ENCODE results near the gene SPI1.
A peak's percentile ranks its signal among the peaks of the same experiment; 100 is the strongest.
"Not testable (repeated sequence)": the region's sequence is repeated elsewhere in the genome, so short reads cannot be mapped to it uniquely, and the experiment has no call there.

SPI1 gene

GRCh38 chr11:47335733-47336132 lies 42.6 kb downstream of the SPI1 start:
- TF ChIP-seq, protein P1, sequence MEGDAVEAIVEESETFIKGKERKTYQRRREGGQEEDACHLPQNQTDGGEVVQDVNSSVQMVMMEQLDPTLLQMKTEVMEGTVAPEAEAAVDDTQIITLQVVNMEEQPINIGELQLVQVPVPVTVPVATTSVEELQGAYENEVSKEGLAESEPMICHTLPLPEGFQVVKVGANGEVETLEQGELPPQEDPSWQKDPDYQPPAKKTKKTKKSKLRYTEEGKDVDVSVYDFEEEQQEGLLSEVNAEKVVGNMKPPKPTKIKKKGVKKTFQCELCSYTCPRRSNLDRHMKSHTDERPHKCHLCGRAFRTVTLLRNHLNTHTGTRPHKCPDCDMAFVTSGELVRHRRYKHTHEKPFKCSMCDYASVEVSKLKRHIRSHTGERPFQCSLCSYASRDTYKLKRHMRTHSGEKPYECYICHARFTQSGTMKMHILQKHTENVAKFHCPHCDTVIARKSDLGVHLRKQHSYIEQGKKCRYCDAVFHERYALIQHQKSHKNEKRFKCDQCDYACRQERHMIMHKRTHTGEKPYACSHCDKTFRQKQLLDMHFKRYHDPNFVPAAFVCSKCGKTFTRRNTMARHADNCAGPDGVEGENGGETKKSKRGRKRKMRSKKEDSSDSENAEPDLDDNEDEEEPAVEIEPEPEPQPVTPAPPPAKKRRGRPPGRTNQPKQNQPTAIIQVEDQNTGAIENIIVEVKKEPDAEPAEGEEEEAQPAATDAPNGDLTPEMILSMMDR (IDR thresholded peaks at IDR 0.05), result no peak

GRCh38 chr11:47334699-47335411 lies 43.5 kb downstream of the SPI1 start:
- H3K27ac ChIP-seq, result not testable (repeated sequence)

More at GRCh38 chr11:47335733-47336132, 42.6 kb downstream of the SPI1 start:
- no peak overlapping the region for H3K27ac ChIP-seq

GRCh38 chr11:47333886-47334443 lies 44.4 kb downstream of the SPI1 start:
- TF ChIP-seq, protein P1 (IDR thresholded peaks at IDR 0.05), result no peak
- TF ChIP-seq ZFX (IDR thresholded peaks at IDR 0.05; ENCODE audit: borderline replicate concordance), result no peak
- H3K27ac ChIP-seq, result no peak overlapping the region

GRCh38 chr11:47333526-47333845 lies 44.9 kb downstream of the SPI1 start:
- no peak for TF ChIP-seq ZFX (IDR thresholded peaks at IDR 0.05; ENCODE audit: borderline replicate concordance)
- TF ChIP-seq, protein P1 (IDR thresholded peaks at IDR 0.05), result no peak
- no peak overlapping the region for H3K27ac ChIP-seq

DNA sequence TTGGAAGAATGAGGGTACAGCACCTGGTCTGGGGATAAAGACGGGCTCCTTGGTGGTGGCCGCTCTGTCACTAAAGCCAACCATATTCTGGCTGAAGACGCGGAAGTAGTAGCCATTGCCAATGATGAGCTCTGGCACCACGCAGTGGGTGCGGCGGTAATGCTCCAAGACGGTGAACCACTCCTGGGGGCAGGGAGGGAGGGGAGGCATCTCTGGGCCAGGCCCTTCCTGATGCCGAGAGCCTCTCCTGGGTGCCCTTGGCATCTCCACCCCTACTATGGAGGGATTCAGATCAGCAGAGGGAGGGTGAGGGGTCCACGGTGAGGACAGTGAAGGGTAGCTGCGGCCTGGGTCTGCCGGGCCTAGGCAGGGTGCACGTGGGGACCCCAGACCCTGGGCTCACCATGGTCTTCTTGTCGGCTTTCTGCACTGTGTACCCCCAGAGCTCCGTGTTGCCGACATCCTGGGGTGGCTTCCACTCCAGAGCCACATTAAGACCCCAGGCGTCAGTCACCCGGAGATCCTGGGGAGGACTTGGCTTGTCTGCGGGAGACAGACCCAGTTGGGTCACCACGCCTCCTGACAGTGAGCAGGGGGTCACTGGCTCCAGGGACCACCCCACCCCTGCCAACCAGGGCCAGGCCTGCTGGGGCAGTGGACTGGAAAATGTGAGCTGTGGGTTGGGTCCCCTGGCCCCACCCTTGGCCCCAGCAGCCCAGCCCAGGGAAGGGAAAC lies 45.4 kb downstream of the SPI1 start:
- H3K27ac ChIP-seq, result no peak overlapping the region
- no peak for TF ChIP-seq ZFX (IDR thresholded peaks at IDR 0.05; ENCODE audit: borderline replicate concordance)
- TF ChIP-seq, protein P1 (IDR thresholded peaks at IDR 0.05), result no peak

- H3K27ac ChIP-seq, result no peak overlapping the region
- no peak for TF ChIP-seq ZFX (IDR thresholded peaks at IDR 0.05; ENCODE audit: borderline replicate concordance)
- TF ChIP-seq, protein P1 (IDR thresholded peaks at IDR 0.05), result no peak
These were observed 46.0 kb downstream of the SPI1 start for GRCh38 chr11:47332303-47332711.

DNA sequence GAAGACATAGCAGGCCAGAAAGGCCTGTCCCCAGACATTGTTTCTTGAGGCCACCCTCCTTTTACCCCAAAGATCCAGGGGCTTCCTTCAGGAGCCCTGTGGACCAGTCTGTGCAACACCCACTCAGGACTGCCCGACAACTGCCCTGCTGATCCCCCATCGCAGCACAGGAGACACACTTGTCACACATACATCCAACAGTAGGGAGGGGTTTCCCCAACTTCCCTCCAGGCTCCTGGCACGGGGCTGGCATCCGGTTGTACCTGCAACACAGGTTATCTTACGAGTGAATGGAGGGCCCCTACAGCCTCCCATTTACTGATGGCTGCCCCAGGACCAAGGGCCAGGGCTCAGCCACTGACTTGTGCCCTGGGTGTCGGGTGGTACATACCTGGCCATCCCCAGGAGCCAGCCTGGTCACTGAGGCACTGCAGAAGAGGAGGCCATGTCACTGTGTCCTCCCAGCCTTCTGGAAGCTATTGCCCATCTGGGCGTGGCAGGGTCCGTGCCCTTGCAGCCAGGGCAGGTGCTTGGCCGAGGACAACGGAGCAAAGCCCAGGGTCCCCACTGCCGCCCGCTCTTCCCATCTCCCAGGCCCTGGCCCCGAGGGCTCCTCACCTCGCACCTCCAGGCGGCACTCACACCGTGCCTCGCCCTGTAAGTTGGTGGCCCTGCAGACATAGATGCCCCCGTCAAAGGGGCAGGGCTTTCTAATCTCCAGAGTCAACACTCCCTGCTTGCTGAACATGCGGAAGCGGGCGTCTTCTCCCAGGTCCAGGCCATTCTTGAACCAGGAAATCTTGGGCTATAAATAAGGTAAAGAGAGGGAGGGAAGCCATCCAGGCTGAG lies 46.7 kb downstream of the SPI1 start:
- TF ChIP-seq, protein P1 (IDR thresholded peaks at IDR 0.05), result no peak
- TF ChIP-seq ZFX (IDR thresholded peaks at IDR 0.05; ENCODE audit: borderline replicate concordance), result no peak
- peak overlapping the region; percentile 33 for H3K27ac ChIP-seq
